Right lobe of liver (tissue), 6 donors: ENCODE data around the gene POLR2H. TPM values are rescaled to one million over a fixed set of nuclear protein-coding genes. Genes with fewer than 3 reads are reported as not detected.

ENCODE experiments used
- ATAC-seq, 4 donors: fragments of 200-7000 bp; cut with Tn5 transposase; one replicate each; pipeline ENCODE4 v1.9.1; 2020; ENCODE audit warnings: mild to moderate bottlenecking in 4 of 4, moderate library complexity in 4 of 4
- DNase-seq, 3 donors: peaks; one replicate each; pipeline ENCODE4 v3.0.0-alpha.2; 2020
- H3K27ac ChIP-seq, 3 donors: fragments of 200-600 bp; one replicate each; pipeline ENCODE4 v1.8.0; 2022
- H3K27me3 ChIP-seq, 2 donors: fragments of 200-600 bp; one replicate each; pipeline ENCODE4 v1.8.0; 2022
- H3K36me3 ChIP-seq, 4 donors: fragments of 200-600 bp; sonication (generic) in 1 of 4; one replicate each; pipeline versions ENCODE4 v1.5.1 to v1.8.0; 2017 to 2022; ENCODE audit warnings: control low read depth in 1 of 4
- H3K4me1 ChIP-seq, 4 donors: fragments of 200-600 bp; sonication (generic) in 1 of 4; one replicate each; pipeline versions ENCODE4 v1.5.1 to v1.8.0; 2017 to 2022; ENCODE audit warnings: control low read depth in 1 of 4
- H3K4me3 ChIP-seq, 3 donors: fragments of 200-600 bp; one replicate each; pipeline ENCODE4 v1.8.0; 2022
- H3K9me3 ChIP-seq, 4 donors: fragments of 200-600 bp; sonication (generic) in 1 of 4; one replicate each; pipeline versions ENCODE4 v1.5.1 to v1.8.0; 2017 to 2022; ENCODE audit warnings: control low read depth in 1 of 4
- POLR2A ChIP-seq: fragments of 450-650 bp; IDR thresholded peaks from one replicate; pipeline ENCODE4 v1.6.1; 2017; ENCODE audit warnings: antibody characterized with exemption, mild to moderate bottlenecking
- WGBS: methylation state at CpG from one replicate; pipeline ENCODE4 v1.1.6; 2018; ENCODE audit warnings: low coverage, low lambda C conversion rate; ENCODE audit not compliant: insufficient coverage; ENCODE audit errors: missing lambda C conversion rate; 5-methylcytosine and 5-hydroxymethylcytosine counted together
- intact Hi-C, 2 donors: fragments of 100-400 bp; cut with DNase I; formaldehyde crosslinking; loops; one replicate each; pipeline versions ENCODE4 v1.11.2 to v1.14.1; 2022
- total RNA-seq, 6 experiments: library from RNA; depleted of rRNA in 2 of 6; stranded (reverse); fragments of >200 nt in 2 of 6; fragmentation: NEBNext Ultra II Directional in 3 of 6; extraction: Animal tissue kit (Norgen Biotek cat#: 25700) in 3 of 6; gene quantifications; one replicate each; pipeline versions ENCODE4 v1.1.0 to v1.2.4, GENCODE V29; 2016 to 2023
- TF ChIP-seq, protein P1 (sequence below), 4 donors: fragments of 200-600 bp in 3 of 4; fragments of 450-650 bp in 1 of 4; IDR thresholded peaks; one replicate each; pipeline versions ENCODE4 v1.5.1 to v1.8.0; 2016 to 2022; ENCODE audit warnings: antibody characterized with exemption in 4 of 4, mild to moderate bottlenecking in 2 of 4
- donor health status: DM: no; HTN: yes; CAD: no.
- donor health status: DM: no; HTN: no; CAD: no.
- donor health status: DM: no; HTN: no; CAD: no.
- donor health status: DM: no; HTN: yes; CAD: no.
- donor health status: DM: no; HTN: yes; CAD: no.

The POLR2H gene
- total RNA-seq, 6 experiments from 2014 or later = 27.4 to 65.7 (median 35.3) TPM

DNA sequence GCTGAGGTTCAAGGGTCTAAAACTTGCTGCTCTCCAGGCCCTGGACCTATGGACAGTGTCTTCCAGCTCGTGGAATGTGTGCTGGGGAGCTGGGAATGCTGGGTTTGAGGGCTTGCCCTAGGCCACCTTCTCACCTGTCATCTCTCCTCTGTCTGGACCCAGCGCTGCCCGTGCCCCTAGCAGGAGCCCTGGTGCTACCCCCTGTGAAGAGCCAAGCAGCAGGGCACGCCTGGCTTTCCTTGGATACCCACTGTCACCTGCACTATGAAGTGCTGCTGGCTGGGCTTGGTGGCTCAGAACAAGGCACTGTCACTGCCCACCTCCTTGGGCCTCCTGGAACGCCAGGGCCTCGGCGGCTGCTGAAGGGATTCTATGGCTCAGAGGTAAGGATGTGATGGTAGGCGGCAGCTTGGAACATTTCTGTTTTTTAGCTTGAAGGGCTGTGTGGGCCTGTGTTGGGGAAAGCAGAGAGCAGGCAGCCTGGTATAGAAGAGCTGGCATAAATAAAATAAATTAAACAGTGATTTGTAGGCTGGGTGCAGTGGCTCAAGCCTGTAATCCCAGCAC, 23.4 kb downstream of the POLR2H start:
- Histone ChIP-seq H3K36me3 (peaks cover 0 to 25% (median 3%) of the 10 kb centered on the region in 4 donors), H3K4me1 (peaks cover 0 to 8% (median 0%) of the 10 kb centered on the region in 4 donors), H3K27me3 (no peaks in the 10 kb centered on the region), H3K27ac (no peak overlapping the region), H3K9me3 (no peaks in the 10 kb centered on the region), H3K4me3 (no peak overlapping the region)
- intact Hi-C loops = no loop called here
- ATAC-seq (no peak), DNase-seq (peak in 1 of 3 donors; percentile 42)
- no CpG with 5 or more reads among the region's 8 CpGs for WGBS
- TF ChIP-seq, protein P1, sequence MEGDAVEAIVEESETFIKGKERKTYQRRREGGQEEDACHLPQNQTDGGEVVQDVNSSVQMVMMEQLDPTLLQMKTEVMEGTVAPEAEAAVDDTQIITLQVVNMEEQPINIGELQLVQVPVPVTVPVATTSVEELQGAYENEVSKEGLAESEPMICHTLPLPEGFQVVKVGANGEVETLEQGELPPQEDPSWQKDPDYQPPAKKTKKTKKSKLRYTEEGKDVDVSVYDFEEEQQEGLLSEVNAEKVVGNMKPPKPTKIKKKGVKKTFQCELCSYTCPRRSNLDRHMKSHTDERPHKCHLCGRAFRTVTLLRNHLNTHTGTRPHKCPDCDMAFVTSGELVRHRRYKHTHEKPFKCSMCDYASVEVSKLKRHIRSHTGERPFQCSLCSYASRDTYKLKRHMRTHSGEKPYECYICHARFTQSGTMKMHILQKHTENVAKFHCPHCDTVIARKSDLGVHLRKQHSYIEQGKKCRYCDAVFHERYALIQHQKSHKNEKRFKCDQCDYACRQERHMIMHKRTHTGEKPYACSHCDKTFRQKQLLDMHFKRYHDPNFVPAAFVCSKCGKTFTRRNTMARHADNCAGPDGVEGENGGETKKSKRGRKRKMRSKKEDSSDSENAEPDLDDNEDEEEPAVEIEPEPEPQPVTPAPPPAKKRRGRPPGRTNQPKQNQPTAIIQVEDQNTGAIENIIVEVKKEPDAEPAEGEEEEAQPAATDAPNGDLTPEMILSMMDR (IDR thresholded peaks at IDR 0.05) = no peak
- TF ChIP-seq POLR2A = no peak

DNA sequence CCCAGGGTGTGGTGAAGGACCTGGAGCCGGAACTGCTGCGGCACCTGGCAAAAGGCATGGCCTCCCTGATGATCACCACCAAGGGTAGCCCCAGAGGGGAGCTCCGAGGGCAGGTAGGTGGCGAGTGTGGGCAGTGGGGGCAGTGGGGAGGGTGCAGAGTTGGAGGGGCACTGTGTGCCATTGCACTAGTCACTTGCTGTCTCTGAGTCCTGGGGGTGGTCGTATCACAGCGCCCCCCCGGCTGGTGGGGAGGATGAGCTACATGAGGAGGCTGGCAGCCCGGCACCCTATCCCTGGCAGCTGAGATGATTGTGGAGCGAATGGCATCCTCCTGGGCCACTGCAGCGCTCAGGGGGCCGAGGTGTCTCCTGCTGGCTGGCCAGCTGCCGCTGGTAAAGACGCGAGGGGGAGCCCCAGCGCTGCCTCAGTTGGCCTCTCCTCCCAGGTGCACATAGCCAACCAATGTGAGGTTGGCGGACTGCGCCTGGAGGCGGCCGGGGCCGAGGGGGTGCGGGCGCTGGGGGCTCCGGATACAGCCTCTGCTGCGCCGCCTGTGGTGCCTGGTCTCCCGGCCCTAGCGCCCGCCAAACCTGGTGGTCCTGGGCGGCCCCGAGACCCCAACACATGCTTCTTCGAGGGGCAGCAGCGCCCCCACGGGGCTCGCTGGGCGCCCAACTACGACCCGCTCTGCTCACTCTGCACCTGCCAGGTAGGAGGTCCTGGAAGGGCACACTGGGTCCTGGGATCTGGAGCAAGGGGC, 24.7 kb downstream of the POLR2H start:
- no peaks in the 10 kb centered on the region for H3K27me3 ChIP-seq
- intact Hi-C loops = no loop called here
- no peak for ATAC-seq
- H3K4me3 ChIP-seq = no peak overlapping the region
- DNase-seq = peak in 1 of 3 donors; percentile 42
- WGBS = no CpG with 5 or more reads among the region's 37 CpGs
- peaks cover 0 to under 1% (median 0%) of the 10 kb centered on the region in 4 donors for H3K4me1 ChIP-seq
- H3K27ac ChIP-seq = no peak overlapping the region
- TF ChIP-seq, protein P1 (IDR thresholded peaks at IDR 0.05) = no peak
- no peak for TF ChIP-seq POLR2A
- H3K36me3 ChIP-seq = peaks cover 0 to 25% (median 3%) of the 10 kb centered on the region in 4 donors
- H3K9me3 ChIP-seq = no peaks in the 10 kb centered on the region

DNA sequence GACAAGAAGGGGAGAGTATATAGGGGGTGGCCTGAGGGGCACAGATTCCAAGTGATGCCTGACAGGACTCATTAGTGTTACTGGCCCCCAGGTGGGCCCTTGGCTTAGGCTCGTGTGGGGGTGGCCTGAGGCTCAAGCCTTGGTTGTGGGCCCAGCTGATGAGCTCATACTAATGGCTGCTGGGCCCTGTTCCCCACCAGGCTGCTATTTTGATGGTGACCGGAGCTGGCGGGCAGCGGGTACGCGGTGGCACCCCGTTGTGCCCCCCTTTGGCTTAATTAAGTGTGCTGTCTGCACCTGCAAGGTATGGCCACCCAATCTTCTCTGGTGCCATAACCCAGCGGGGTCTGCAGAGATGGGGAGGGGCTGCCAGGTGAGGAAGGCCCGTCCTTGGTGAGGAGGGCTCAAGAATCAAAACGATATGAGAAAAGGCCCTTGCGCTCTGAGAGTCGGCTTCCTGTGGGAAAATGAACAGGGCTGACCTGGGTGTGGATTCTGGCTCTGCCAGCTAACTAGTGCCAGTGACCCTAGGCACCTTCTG, 25.7 kb downstream of the POLR2H start:
- no peaks in the 10 kb centered on the region for H3K4me1 ChIP-seq
- no peaks in the 10 kb centered on the region for H3K27me3 ChIP-seq
- peaks cover 0 to 25% (median 3%) of the 10 kb centered on the region in 4 donors for H3K36me3 ChIP-seq
- intact Hi-C loops = no loop called here
- H3K4me3 ChIP-seq = no peak overlapping the region
- no peak for ATAC-seq
- DNase-seq = peak in 1 of 3 donors; percentile 31
- no peak overlapping the region for H3K27ac ChIP-seq
- H3K9me3 ChIP-seq = no peaks in the 10 kb centered on the region
- TF ChIP-seq POLR2A = no peak
- TF ChIP-seq, protein P1 (IDR thresholded peaks at IDR 0.05) = no peak
- WGBS = 100% methylated on average over 5 of the region's 12 CpGs

DNA sequence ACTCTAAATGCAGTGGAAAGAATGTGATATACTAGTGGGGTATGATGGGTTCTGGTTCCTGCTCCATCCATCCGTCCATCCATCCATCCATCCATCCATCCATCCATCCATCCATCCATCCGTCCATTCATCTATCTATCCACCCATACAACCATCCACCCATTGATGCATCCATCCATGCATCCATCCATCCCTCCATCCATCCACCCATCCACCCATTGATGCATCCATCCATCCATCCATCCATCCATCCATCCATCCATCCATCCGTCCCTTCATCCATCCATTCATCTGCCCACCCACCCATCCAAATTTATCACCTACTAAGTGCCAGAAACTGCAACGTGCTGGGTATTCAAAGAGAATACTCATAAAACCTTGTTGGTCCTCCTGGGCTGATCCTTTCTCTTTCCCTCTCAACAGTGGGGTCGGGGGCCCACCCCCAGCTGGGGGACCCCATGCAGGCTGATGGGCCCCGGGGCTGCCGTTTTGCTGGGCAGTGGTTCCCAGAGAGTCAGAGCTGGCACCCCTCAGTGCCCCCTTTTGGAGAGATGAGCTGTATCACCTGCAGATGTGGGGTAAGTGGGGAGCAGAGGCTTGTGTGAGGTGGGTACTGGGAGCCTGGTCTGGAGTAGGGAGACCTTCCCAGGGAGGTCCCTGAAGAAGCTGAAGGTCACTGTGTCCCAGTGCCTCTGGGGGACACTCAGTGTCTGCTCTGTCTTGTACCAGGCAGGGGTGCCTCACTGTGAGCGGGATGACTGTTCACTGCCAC, 26.8 kb downstream of the POLR2H start:
- TF ChIP-seq POLR2A = no peak
- TF ChIP-seq, protein P1 (IDR thresholded peaks at IDR 0.05) = no peak
- ATAC-seq = no peak
- intact Hi-C loops = no loop called here

More for the DNA sequence above, 26.8 kb downstream of the POLR2H start:
- peak in 1 of 3 donors; percentile 15 for DNase-seq
- no peaks in the 10 kb centered on the region for H3K27me3 ChIP-seq
- H3K4me1 ChIP-seq = no peaks in the 10 kb centered on the region
- H3K36me3 ChIP-seq = peaks cover 0 to 25% (median 3%) of the 10 kb centered on the region in 4 donors
- 64% methylated on average over 6 of the region's 8 CpGs for WGBS
- no peaks in the 10 kb centered on the region for H3K9me3 ChIP-seq
- no peak overlapping the region for H3K27ac ChIP-seq
- no peak overlapping the region for H3K4me3 ChIP-seq
